ENCODE measurements around the gene MTCL1. TPM values are rescaled to one million over a fixed set of nuclear protein-coding genes. Genes with fewer than 3 reads are reported as not detected.

The MTCL1 gene
- total RNA-seq, result 1 to 10 TPM; 4.3 to 4.7 TPM
- long read RNA-seq, partial matches to known transcripts, result 2 of 5 reads
- long read RNA-seq, other reads (novel, unspliced or antisense), result 3 of 5 reads

DNA sequence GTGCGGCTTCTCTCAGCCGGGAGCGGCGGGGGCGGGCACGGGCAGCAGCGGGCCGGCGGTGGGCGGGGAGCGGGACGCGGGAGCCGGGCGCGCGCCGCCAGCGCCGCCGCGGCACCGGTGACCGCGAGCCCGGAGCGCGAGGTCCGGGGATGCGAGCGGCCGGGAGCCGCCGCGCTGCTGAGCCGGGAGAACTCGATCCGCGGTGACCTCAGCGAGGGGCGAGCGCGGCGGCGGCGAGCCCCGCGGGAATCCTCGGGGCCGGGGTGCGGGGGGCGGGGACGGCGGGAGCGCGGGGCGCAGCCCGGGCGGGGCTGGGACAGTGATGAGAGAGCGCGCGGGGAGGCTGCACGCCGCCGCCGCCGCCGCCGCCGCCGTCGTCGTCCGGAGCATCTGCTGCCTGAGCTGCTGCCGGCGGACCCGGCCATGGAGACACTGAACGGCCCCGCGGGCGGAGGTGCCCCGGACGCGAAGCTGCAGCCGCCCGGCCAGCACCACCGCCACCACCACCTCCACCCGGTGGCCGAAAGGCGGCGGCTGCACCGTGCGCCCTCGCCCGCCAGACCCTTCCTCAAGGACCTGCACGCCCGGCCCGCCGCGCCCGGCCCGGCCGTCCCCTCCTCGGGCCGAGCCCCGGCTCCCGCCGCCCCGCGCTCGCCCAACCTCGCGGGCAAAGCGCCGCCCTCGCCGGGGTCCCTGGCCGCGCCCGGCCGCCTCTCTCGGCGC, at the start of gene MTCL1:
MTCL1 (plus strand) TSS at position 319 of the 723 bp plus-strand sequence; CDS start at position 424, 105 bp downstream.
- DNase-seq (no peak), ATAC-seq (peak; percentile 1 to 13)
- intact Hi-C loops (cut with DNase I), result no loop called here

DNA sequence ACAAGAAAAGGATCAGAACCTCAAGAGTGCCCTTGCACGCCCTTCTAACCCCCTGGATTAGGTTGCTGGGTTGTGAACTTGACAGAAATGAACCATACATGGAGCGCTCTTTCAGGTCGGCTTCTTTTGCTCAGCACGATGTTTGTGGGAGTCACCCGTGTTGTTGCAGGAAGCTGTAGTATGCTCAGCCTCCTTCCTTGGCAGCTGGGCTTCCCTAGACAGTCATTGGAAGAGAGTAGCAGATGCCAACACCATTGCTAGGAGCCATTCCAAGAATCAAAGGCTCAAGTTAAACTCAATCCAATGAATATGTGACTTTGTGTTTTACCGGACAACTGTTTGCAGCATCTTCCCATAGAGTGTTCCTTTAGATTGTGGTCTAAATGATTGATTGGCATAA, 49.1 kb upstream of the MTCL1 start:
- peak in 1 of 2 donors; percentile 41 for ATAC-seq
- DNase-seq, result no peak
- intact Hi-C loops (cut with DNase I), result loop anchor here (2.0 to 5.0 kb wide), 2 partner anchors 331 to 333 kb away; no protein-coding TSS in a partner anchor

DNA sequence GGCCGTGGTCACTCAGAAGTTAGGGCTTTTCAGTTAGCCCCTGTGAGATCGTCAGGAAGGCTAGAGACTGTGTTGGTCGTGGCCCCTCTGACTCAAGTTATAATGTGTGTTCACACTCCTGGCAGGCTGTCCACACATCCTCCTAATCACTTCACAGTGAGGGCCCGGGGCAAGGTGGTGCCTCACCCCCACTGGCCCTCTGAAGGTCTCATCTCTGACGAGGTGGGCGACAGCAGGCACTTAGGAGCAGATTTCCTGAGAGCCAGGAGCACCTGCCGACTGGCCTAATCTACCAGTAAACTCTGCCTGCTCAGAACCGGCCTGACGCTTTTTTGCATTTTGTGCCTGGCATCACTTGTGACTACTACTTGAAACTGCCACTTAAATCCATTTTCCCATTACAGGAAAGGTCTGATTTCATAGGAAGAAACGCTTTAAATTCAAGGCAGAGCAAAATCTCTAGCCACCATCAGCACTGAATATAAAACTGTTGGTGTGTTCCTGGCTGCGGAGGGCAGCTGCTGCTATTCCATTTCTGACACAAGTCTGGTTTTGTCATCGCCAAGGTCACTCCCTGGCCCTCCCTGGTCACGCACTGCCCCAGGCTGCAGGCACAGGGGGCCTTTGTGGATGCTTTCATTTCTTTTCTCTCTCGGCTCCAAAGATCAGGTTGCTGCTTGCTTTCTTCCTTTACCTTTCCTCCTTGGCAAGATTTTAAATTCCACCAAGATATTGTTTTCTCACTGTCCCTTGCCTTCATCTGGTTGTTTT, 48.1 kb upstream of the MTCL1 start:
- DNase-seq, result no peak
- intact Hi-C loops (cut with DNase I), result loop anchor here (2.0 to 5.0 kb wide), 2 partner anchors 330 to 332 kb away; no protein-coding TSS in a partner anchor
- ATAC-seq, result no peak

DNA sequence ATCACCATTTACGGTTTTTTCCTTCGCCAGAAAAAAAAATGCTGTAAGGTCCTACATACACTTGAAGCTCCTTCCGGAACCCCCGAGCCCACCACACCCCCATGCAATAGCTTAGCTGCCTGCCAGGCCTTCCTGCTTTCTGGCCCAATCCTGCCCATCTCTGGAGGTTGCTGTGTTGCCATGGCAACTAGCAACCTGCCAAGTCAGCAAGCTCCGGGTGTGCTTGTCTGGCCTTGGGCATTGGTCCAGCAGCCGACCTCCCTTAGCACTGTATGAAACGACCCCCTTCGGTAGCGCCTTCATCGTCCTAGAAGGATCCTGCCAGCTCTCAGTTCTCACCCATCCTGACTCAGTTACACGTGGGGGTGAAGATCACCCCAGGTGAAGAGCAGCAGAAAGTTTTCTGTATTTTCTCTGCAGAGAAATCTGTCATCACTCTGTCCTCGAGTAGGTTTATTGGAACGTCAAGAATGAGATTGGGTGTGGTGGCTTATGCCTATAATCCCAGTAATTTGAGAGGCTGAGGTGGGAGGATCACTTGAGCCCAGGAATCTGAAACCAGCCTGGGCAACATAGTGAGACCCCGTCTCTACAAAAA, 47.4 kb upstream of the MTCL1 start:
- intact Hi-C loops (cut with DNase I), result loop anchor here (2.0 to 5.0 kb wide), 2 partner anchors 329 to 331 kb away; no protein-coding TSS in a partner anchor
- ATAC-seq, result no peak
- no peak for DNase-seq

GRCh38 chr18:8658858-8659485, 46.4 kb upstream of the MTCL1 start:
- no peak for ATAC-seq

GRCh38 chr18:8659609-8660242, 45.6 kb upstream of the MTCL1 start:
- intact Hi-C loops (cut with DNase I), result loop anchor here in 1 of 2 donors (5.0 kb wide), 1 partner anchor 328 kb away; no protein-coding TSS in a partner anchor
- no peak for ATAC-seq
- DNase-seq, result no peak

More at GRCh38 chr18:8658858-8659485, 46.4 kb upstream of the MTCL1 start:
- DNase-seq, result no peak
- intact Hi-C loops (cut with DNase I), result loop anchor here in 1 of 2 donors (5.0 kb wide), 1 partner anchor 328 kb away; no protein-coding TSS in a partner anchor

DNA sequence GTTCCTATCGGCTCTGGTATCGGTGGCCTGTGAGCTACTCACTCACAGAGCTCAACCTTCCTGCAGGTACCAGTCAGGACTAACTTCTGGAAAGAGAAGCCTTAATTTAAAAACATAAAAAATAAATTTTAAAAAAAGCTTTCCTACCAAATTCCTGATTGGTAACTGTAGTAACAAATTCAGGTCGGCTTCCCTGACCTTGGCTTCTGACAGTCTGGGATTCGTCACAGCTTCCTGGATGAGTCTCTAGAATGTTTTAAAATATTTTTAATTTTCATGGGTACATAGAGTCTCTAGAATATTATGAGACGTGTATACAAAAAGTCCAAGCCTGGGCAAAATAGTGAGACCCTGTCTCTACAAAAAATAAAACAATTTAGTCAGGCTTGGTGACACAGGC, 45.0 kb upstream of the MTCL1 start:
- DNase-seq, result no peak
- intact Hi-C loops (cut with DNase I), result no loop called here
- no peak for ATAC-seq

DNA sequence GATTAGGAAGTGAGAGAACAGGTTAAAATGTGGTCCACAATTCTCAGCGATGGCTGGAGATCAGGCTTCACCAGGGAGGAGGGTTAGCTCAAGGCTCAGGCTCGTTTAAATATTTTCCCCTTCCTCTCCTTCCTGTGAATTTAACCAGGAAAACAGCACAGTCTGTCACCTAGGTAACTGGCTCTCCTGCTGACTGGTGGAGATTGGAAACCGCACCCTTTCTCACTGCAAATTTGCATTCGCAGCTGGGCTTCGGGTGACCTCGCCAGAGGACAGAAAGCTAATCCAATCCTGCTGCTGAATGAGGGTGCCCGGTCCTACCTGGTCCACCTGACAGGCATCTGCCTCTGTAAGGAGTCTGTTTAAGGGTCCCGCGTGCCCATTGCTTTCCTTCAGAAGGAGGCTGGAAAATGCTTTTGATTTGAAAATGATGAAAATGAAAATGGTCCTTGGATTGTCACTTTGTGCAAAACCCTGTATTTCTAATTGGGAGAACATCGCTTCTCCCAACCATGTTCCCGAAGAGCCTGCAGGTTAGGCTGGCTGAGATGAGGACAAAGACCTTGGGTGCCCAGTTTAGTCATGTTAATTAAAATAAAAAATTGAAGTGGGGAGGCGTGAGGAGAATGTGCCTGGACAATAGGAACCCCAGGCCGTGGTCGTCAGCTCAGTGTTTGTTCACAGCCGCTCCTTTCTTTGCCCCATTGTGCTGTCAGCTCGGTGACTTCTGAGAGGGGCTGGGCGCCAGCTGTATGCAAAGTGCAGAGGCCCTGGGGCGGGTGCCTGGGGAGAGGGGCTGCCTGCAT, 43.4 kb upstream of the MTCL1 start:
- intact Hi-C loops (cut with DNase I), result no loop called here
- peak in 1 of 2 donors; percentile 33 for ATAC-seq
- DNase-seq, result no peak

GRCh38 chr18:8662560-8663255, 42.6 kb upstream of the MTCL1 start:
- DNase-seq, result no peak
- no peak for ATAC-seq
- intact Hi-C loops (cut with DNase I), result no loop called here

DNA sequence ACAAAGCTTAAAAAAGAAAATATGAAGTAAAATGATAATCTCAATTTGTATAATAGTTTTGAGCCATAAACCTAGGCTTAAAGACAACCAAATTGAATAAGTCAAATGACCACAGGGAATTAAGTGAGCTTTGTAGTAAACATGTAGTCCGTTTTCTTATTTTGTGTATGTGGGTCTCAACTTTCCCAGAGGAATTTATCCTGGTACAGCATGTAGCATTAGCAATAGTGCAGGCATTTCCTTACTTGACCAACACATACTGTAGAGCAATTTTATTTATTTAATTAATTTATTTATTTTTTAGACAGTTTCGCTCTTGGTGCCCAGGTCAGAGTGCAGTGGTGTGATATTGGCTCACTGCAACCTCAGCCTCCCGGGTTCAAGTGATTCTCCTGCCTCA, 37.5 kb upstream of the MTCL1 start:
- DNase-seq, result no peak
- intact Hi-C loops (cut with DNase I), result no loop called here
- ATAC-seq, result no peak

GRCh38 chr18:8668381-8668780, 37.0 kb upstream of the MTCL1 start:
- ATAC-seq (no peak), DNase-seq (no peak)
- intact Hi-C loops (cut with DNase I), result no loop called here

- intact Hi-C loops (cut with DNase I), result no loop called here
- DNase-seq, result no peak
- ATAC-seq, result no peak
Measured at GRCh38 chr18:8669571-8669970, 35.8 kb upstream of the MTCL1 start.

- intact Hi-C loops (cut with DNase I), result no loop called here
- ATAC-seq, result no peak
- DNase-seq, result no peak
Measured at GRCh38 chr18:8673256-8674209, 31.8 kb upstream of the MTCL1 start.

- ATAC-seq (no peak), DNase-seq (no peak)
- intact Hi-C loops (cut with DNase I), result no loop called here
Measured at GRCh38 chr18:8675057-8675456, 30.3 kb upstream of the MTCL1 start.

GRCh38 chr18:8681196-8681595, 24.2 kb upstream of the MTCL1 start:
- intact Hi-C loops (cut with DNase I), result no loop called here
- ATAC-seq (no peak), DNase-seq (no peak)

DNA sequence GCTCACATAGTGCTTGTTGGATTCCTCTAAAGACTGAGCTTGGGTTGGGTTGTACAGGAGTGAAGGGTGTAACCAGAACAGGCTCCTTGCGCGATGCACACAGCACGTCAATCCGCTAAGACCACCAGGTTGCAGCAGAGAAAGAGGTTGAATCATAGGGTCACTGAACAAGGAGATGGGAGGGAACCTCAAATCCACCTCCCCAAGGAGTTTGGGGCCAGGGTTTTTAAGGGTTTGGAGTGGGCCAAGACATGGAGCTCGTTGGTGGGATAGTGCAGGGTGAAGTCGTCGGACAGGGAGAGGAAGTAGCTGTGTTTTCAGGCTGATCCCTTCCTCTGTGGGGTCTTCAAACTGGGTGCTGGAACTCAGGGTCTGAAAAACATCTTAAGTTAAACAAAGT, 20.8 kb upstream of the MTCL1 start:
- ATAC-seq, result no peak
- no peak for DNase-seq
- intact Hi-C loops (cut with DNase I), result no loop called here

Data from left cardiac atrium (tissue), 4 donors.